ENCODE data around the gene MSRB3. TPM values are rescaled to one million over a fixed set of nuclear protein-coding genes. Genes with fewer than 3 reads are reported as not detected.

Gene MSRB3
- total and polyA plus RNA-seq, 2 donors (not counting 1 experiment from before 2014, with no cell fraction given) = not detected

GRCh38 chr12:65508276-65509035 is 230.0 kb downstream of the MSRB3 start:
- no peak overlapping the region for H3K9ac ChIP-seq (ENCODE audit: low read length)
- 88% methylated on average over 6 of the region's 10 CpGs for WGBS (ENCODE audit: insufficient coverage)
- H3K4me1 ChIP-seq (ENCODE audit: control insufficient read depth in 2 of 2, insufficient read depth in 2 of 2, low read length in 2 of 2) = no peaks in the 10 kb centered on the region
- TF ChIP-seq EZH2 (IDR thresholded peaks at IDR 0.05; ENCODE audit: borderline replicate concordance, insufficient read depth, low read depth, low read length, poor library complexity, severe bottlenecking) (no peak), CTCF (IDR thresholded peaks at IDR 0.05) (no peak)
- no peak overlapping the region for H3K4me3 ChIP-seq (ENCODE audit: control extremely low read depth in 1 of 5, extremely low read depth in 1 of 5, insufficient read depth in 1 of 5, low read depth in 2 of 5, low read length in 4 of 5)
- no peaks in the 10 kb centered on the region for H4K20me1 ChIP-seq (ENCODE audit: control insufficient read depth, insufficient read depth, low read length, poor library complexity, severe bottlenecking)
- Mint-ChIP-seq H3K4me3 (no peak overlapping the region), H3K9me3 (ENCODE audit: insufficient read depth) (no peaks in the 10 kb centered on the region), H3K27me3 (peaks cover 8% of the 10 kb centered on the region), H3K4me1 (no peaks in the 10 kb centered on the region), H3K27ac (no peak overlapping the region)
- H3K4me2 ChIP-seq (replicated peaks; ENCODE audit: low read depth, low read length, poor library complexity, severe bottlenecking) = no peak overlapping the region
- no peaks in the 10 kb centered on the region for H3K36me3 ChIP-seq (replicated peaks in 1 of 2; ENCODE audit: control extremely low read depth in 1 of 2, control insufficient read depth in 1 of 2, extremely low read depth in 1 of 2, insufficient read depth in 2 of 2, low read length in 1 of 2)
- intact Hi-C loops (cut with micrococcal nuclease) = no loop called here
- CTCF ChIA-PET = no interaction called here
- no peaks in the 10 kb centered on the region for H3K27me3 ChIP-seq (replicated peaks in 1 of 4; ENCODE audit: control extremely low read depth in 1 of 4, control insufficient read depth in 3 of 4, insufficient read depth in 4 of 4, low read length in 3 of 4)
- DNase-seq (no peak), ATAC-seq (ENCODE audit: low read depth) (no peak)
- POLR2A ChIA-PET = no interaction called here
- H2AFZ ChIP-seq (ENCODE audit: insufficient read depth, low read depth, low read length, poor library complexity, severe bottlenecking) = no peak overlapping the region
- no peaks in the 10 kb centered on the region for H3K79me2 ChIP-seq (ENCODE audit: control insufficient read depth, insufficient read depth, low read length)
- H3K27ac ChIP-seq (ENCODE audit: low read length in 2 of 2) = no peak overlapping the region
- H3K9me3 ChIP-seq (ENCODE audit: control extremely low read depth in 1 of 3, control insufficient read depth in 2 of 3, insufficient read depth in 1 of 3, low read length in 2 of 3) = no peaks in the 10 kb centered on the region

GRCh38 chr12:65510007-65510406 is 231.5 kb downstream of the MSRB3 start:
- 97% methylated on average over 3 of the region's 3 CpGs for WGBS (ENCODE audit: insufficient coverage)
- Histone ChIP-seq H4K20me1 (ENCODE audit: control insufficient read depth, insufficient read depth, low read length, poor library complexity, severe bottlenecking) (no peaks in the 10 kb centered on the region), H3K9me3 (ENCODE audit: control extremely low read depth in 1 of 3, control insufficient read depth in 2 of 3, insufficient read depth in 1 of 3, low read length in 2 of 3) (no peaks in the 10 kb centered on the region), H3K9ac (ENCODE audit: low read length) (no peak overlapping the region), H3K4me1 (ENCODE audit: control insufficient read depth in 2 of 2, insufficient read depth in 2 of 2, low read length in 2 of 2) (no peaks in the 10 kb centered on the region), H3K4me3 (ENCODE audit: control extremely low read depth in 1 of 5, extremely low read depth in 1 of 5, insufficient read depth in 1 of 5, low read depth in 2 of 5, low read length in 4 of 5) (no peak overlapping the region), H3K4me2 (replicated peaks; ENCODE audit: low read depth, low read length, poor library complexity, severe bottlenecking) (no peak overlapping the region), H3K27me3 (replicated peaks in 1 of 4; ENCODE audit: control extremely low read depth in 1 of 4, control insufficient read depth in 3 of 4, insufficient read depth in 4 of 4, low read length in 3 of 4) (no peaks in the 10 kb centered on the region), H2AFZ (ENCODE audit: insufficient read depth, low read depth, low read length, poor library complexity, severe bottlenecking) (no peak overlapping the region), H3K79me2 (ENCODE audit: control insufficient read depth, insufficient read depth, low read length) (no peaks in the 10 kb centered on the region), H3K36me3 (replicated peaks in 1 of 2; ENCODE audit: control extremely low read depth in 1 of 2, control insufficient read depth in 1 of 2, extremely low read depth in 1 of 2, insufficient read depth in 2 of 2, low read length in 1 of 2) (no peaks in the 10 kb centered on the region), H3K27ac (ENCODE audit: low read length in 2 of 2) (no peak overlapping the region)
- ChIA-PET POLR2A (no interaction called here), CTCF (no interaction called here)
- peaks cover 8% of the 10 kb centered on the region for H3K27me3 Mint-ChIP-seq
- TF ChIP-seq CTCF (IDR thresholded peaks at IDR 0.05) (no peak), EZH2 (IDR thresholded peaks at IDR 0.05; ENCODE audit: borderline replicate concordance, insufficient read depth, low read depth, low read length, poor library complexity, severe bottlenecking) (no peak)
- H3K27ac Mint-ChIP-seq = no peak overlapping the region
- H3K4me3 Mint-ChIP-seq = no peak overlapping the region
- H3K9me3 Mint-ChIP-seq (ENCODE audit: insufficient read depth) = no peaks in the 10 kb centered on the region
- intact Hi-C loops (cut with micrococcal nuclease) = no loop called here
- DNase-seq (no peak), ATAC-seq (ENCODE audit: low read depth) (no peak)
- H3K4me1 Mint-ChIP-seq = no peaks in the 10 kb centered on the region

Measured in B cell (primary cell).